ENCODE data around the gene TSPAN18.

DNA sequence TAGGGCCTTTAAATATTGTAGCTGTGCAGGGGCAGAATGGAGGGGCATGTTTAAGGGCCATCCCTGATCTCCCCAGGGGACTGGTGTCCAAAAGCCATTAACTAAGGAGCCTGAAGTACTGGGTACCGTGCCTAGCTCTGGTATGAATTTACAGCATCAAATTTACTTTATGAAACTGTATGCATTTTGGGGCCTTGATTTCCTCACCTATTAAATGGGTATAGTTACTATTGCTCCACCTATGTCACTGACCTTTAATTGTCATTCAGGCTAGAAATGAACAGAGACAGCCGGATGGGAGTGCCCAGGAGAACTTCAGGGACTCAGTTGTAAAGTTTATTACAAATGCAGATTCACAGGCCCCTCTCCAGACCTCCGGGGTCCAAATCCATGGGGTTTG is 235.7 kb downstream of the TSPAN18 start:
- TF ChIP-seq POLR2A (IDR thresholded peaks at IDR 0.05; ENCODE audit: low read length) (no peak), GATA1 (IDR thresholded peaks at IDR 0.05; ENCODE audit: low read depth, low read length) (no peak)

Data from erythroblast (primary cell).